Colonic mucosa (tissue), 4 donors: ENCODE data around the gene CDC42BPG. TPM values are rescaled to one million over a fixed set of nuclear protein-coding genes. Genes with fewer than 3 reads are reported as not detected.

ENCODE experiments used
- DNase-seq: peaks from one replicate; pipeline ENCODE4 v3.0.0-alpha.2; 2020
- H3K27ac ChIP-seq: fragments of 200-600 bp; one replicate; pipeline ENCODE4 v1.8.0; 2021
- H3K27me3 ChIP-seq: fragments of 200-600 bp; one replicate; pipeline ENCODE4 v1.8.0; 2021
- H3K36me3 ChIP-seq: fragments of 200-600 bp; one replicate; pipeline ENCODE4 v1.8.0; 2021
- H3K4me1 ChIP-seq: fragments of 200-600 bp; one replicate; pipeline ENCODE4 v1.8.0; 2021; ENCODE audit warnings: mild to moderate bottlenecking
- H3K4me3 ChIP-seq: fragments of 200-600 bp; one replicate; pipeline ENCODE4 v1.8.0; 2021
- H3K9ac ChIP-seq, 2 donors: one replicate each; pipeline ENCODE4 v1.7.0; 2013; ENCODE audit warnings: control low read depth in 2 of 2, low read depth in 2 of 2, low read length in 2 of 2
- H3K9me3 ChIP-seq: fragments of 200-600 bp; one replicate; pipeline ENCODE4 v1.8.0; 2021
- CTCF ChIP-seq: fragments of 200-600 bp; IDR thresholded peaks from one replicate; pipeline ENCODE4 v1.8.0; 2022; ENCODE audit warnings: antibody characterized with exemption, mild to moderate bottlenecking
- intact Hi-C: fragments of 100-400 bp; cut with DNase I; formaldehyde crosslinking; loops from one replicate; pipeline ENCODE4 v1.14.1; 2022
- total RNA-seq, 2 donors: library from RNA; stranded (reverse); fragmentation: NEBNext Ultra II Directional in 1 of 2; extraction: Animal tissue kit (Norgen Biotek cat#: 25700) in 1 of 2; gene quantifications; one replicate each; pipeline ENCODE4 v1.2.1, GENCODE V29; 2021
- donor health status: healthy.
- donor health status: DM: no; HTN: no; CAD: no.
- donor health status: DM: no; HTN: no; CAD: no.

The CDC42BPG gene
- total RNA-seq, 2 donors from 2014 or later: 29.3 to 41.6 TPM

GRCh38 chr11:64835616-64836447 lies 8.6 kb downstream of the CDC42BPG start:
- no peak for TF ChIP-seq CTCF
- no peak for DNase-seq
- Histone ChIP-seq H3K27ac (no peak overlapping the region), H3K27me3 (no peaks in the 10 kb centered on the region), H3K36me3 (peaks cover 4% of the 10 kb centered on the region), H3K4me1 (no peaks in the 10 kb centered on the region), H3K9me3 (no peaks in the 10 kb centered on the region), H3K9ac (no peak overlapping the region), H3K4me3 (no peak overlapping the region)
- intact Hi-C loops: no loop called here

GRCh38 chr11:64834723-64835615 lies 9.5 kb downstream of the CDC42BPG start:
- no peak for DNase-seq
- peaks cover 4% of the 10 kb centered on the region for H3K36me3 ChIP-seq
- H3K4me3 ChIP-seq: no peak overlapping the region
- H3K4me1 ChIP-seq: no peaks in the 10 kb centered on the region
- H3K9me3 ChIP-seq: no peaks in the 10 kb centered on the region
- intact Hi-C loops: no loop called here
- no peak overlapping the region for H3K9ac ChIP-seq
- no peaks in the 10 kb centered on the region for H3K27me3 ChIP-seq
- TF ChIP-seq CTCF: no peak
- H3K27ac ChIP-seq: no peak overlapping the region

- DNase-seq: no peak
- Histone ChIP-seq H3K9ac (no peak overlapping the region), H3K9me3 (no peaks in the 10 kb centered on the region), H3K27ac (no peak overlapping the region), H3K36me3 (peaks cover 4% of the 10 kb centered on the region), H3K4me3 (no peak overlapping the region), H3K4me1 (no peaks in the 10 kb centered on the region), H3K27me3 (no peaks in the 10 kb centered on the region)
- TF ChIP-seq CTCF: no peak
- intact Hi-C loops: no loop called here
Measured at GRCh38 chr11:64834031-64834722, 10.3 kb downstream of the CDC42BPG start.

GRCh38 chr11:64833509-64833908 lies 10.9 kb downstream of the CDC42BPG start:
- no peaks in the 10 kb centered on the region for H3K27me3 ChIP-seq
- no peaks in the 10 kb centered on the region for H3K9me3 ChIP-seq
- no peak for DNase-seq
- H3K36me3 ChIP-seq: peaks cover 4% of the 10 kb centered on the region
- H3K27ac ChIP-seq: no peak overlapping the region
- TF ChIP-seq CTCF: no peak
- no peak overlapping the region for H3K9ac ChIP-seq
- intact Hi-C loops: no loop called here
- H3K4me3 ChIP-seq: no peak overlapping the region
- no peaks in the 10 kb centered on the region for H3K4me1 ChIP-seq

GRCh38 chr11:64833198-64833502 lies 11.3 kb downstream of the CDC42BPG start:
- no peaks in the 10 kb centered on the region for H3K4me1 ChIP-seq
- H3K27me3 ChIP-seq: no peaks in the 10 kb centered on the region
- no peak overlapping the region for H3K27ac ChIP-seq
- H3K9me3 ChIP-seq: no peaks in the 10 kb centered on the region
- peaks cover 4% of the 10 kb centered on the region for H3K36me3 ChIP-seq
- no peak for TF ChIP-seq CTCF
- H3K9ac ChIP-seq: no peak overlapping the region
- DNase-seq: no peak
- intact Hi-C loops: no loop called here
- no peak overlapping the region for H3K4me3 ChIP-seq
